GM19395 (cell line): Measurements from ENCODE around the gene YWHAG.
"Not testable (repeated sequence)": the region's sequence is repeated elsewhere in the genome, so short reads cannot be mapped to it uniquely, and the experiment has no call there.

ENCODE experiments used
- ATAC-seq: cut with Tn5 transposase; IDR thresholded peaks from one replicate; pipeline ENCODE4 v1.9.1; 2021; ENCODE audit warnings: mild to moderate bottlenecking, moderate library complexity; ENCODE audit not compliant: unreplicated experiment

The YWHAG gene

DNA sequence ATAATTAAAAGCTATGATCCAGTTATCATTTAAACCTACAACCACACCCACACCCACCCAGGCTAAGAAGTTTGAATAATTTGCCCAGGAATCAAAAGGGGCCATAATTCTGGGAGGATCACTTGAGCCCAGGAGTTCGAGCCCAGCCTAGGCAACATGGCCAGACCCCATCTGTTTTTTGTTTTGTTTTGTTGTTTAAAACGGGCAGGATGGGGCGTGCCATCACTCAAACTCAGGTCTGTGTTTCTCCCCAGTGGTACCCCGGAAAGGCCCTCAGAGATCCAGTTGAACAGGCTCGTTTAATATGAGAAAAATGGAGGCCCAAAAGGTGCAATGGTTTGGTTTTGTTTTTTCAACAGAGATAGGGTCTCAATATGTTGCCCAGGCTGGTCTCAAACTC lies 33.0 kb downstream of the YWHAG start:
- ATAC-seq = no peak

DNA sequence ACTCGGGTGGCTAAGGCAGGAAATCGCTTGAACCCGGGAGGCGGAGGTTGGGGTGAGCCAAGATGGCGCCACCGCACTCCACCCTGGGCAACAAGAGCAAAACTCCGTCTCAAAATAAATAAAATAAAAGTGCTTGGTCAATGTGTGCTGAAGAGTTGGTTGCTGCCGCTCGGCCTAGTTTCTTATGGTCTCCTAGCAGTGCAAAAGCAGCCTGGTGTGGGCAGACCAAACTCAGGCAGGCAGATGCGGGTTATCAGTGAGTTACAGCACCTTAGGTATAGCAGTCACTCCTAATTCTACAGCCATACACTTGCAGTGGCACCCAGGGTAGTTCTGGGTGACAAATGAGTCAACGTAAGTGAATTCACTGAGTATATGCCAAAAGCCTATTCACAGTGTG lies 33.7 kb downstream of the YWHAG start:
- ATAC-seq = no peak

DNA sequence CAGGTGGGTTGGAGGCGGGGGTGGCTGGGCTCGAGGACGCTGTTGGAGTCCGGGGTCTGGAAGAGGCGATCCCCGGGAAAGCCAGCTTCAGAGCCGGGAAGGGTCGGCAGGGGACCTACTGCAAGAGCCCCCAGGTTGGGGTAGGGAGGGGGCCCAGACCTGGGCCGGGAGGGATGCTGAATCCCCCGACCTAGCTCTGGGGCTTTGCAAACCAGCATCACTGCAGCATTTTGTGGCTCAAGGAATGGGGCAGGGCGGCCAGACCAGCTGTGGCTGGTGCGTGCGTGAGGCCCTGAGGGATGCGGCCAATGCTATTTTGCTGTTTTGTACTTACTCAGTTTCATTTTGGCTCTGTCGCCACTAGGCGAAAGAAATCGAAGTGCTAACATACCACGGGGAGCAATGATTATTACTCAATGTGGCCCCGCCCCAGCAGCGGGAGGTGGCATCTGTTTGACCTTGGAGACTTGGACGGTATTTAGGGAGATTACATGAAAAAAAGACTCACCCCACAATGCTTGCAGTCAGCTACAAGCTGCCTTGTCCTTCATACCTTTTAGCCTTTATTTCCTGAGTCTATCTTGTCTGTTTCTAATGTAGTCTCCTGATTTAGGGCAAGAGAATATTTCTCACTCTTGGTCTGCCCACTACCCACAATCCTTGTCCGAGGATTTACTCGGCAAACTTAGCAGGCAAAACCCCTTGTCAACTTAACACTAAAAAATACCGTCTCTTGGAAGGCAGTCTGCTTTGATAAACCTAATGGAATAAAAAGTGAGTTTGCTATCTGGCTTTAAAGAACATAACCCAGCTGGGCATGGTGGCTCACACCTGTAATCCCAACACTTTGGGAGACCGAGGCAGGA lies 40.1 kb downstream of the YWHAG start:
- ATAC-seq = peak; percentile 56

DNA sequence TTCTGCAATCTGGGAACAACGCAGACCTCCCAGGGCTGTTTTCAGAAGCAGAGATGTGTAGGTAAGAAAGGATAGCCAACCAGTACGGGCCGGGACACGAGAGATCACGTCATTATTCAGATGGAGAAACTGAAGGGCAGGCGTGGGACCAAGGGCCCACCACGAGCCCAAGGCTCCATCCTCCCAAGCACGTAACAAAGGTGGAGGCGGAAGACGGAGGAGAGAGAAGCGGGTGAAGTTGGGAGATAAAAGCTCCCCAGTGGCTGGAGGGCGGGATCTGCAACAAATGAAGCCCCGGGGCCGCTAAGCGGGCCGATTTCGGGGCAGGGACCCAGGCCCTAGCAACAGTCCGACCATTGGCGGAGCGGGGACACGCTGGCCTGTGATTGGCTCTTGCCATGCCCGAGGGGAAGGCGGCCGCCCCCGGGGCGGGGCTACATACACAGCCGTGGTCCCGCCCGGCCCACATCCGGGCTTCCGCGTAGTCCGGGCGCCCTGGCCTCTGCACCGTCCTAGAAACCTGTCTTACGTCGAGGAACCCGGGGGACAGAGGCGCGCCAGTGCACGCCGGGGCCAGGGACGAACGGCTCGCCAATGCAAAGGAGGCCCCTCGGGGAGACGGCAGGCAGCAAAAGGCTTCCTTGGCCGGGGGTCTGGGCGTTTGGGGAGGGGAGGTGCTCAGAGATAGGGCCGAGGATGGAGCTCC lies 40.9 kb downstream of the YWHAG start:
- ATAC-seq = peak; percentile 90

DNA sequence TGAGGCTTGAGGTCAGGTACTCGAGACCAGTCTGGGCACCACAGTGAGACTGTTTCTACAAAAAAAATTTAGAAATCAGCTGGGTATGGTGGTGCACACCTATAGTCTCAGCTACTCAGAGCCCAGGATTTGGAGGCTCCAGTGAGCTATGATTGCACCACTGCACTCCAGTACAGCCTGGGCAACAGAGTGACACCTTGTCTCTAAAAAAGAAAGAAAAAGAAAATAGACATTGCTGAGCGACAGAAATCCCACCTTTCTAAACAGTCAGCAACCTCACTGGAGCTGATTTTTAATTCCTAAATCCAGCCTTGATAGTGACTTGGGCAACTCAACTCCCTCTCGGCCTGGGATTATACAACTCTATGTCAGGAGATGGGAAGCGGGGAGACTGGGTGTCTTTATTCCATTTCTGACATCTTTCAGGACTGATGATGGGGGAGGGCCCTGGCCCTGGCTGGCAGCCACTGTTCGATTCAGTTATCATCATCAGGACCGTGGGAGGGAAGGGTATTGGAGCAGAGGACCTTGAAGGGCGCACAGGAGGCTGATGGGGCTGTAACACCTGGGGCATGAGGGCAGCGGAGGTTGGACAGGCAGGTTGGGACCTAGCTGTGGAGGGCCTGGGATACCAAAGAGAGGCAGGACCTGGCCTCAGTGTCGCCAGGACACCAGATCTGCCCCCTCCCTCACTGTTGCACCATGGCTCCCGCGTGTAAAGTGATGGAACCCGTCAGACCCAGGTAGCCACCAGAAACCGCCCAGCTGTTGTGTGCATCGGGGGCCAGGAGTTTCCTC lies 41.6 kb downstream of the YWHAG start:
- ATAC-seq = no peak

DNA sequence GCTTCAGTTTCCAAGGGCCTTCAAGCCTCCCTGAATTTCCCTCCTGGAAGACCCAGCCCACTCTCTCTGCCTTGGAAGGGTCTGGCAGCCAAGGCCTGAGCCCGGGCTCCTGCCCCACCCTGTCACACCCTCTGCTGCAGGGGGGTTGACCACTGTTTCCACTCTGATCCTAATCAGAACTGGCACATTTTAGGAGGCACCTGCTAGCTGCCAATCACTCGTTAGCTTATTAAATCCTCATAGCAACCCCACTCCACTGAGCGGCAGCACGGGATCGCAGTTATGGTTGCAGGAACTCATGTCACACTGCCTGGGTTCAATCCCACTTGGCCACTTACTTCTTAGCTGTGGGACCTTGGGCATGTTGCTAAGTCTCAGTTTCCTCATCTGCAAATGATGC lies 43.4 kb downstream of the YWHAG start:
- no peak for ATAC-seq

DNA sequence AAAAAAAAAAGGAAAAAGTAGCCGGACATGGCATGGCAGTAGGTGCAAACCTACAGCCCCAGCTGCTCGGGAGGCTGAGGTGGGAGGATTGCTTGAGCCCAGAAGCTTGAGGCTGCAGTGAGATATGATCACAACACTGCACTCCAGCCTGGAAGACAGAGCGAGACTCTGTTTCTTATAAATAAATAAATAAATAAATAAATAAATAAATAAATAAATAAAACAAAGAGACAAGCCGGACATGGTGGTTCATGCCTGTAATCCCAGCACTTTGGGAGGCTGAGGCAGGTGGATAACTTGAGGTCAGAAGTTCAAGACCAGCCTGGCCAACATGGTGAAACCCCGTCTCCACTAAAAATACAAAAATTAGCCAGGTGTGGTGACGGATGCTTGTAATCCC lies 44.1 kb downstream of the YWHAG start:
- not testable (repeated sequence) for ATAC-seq

DNA sequence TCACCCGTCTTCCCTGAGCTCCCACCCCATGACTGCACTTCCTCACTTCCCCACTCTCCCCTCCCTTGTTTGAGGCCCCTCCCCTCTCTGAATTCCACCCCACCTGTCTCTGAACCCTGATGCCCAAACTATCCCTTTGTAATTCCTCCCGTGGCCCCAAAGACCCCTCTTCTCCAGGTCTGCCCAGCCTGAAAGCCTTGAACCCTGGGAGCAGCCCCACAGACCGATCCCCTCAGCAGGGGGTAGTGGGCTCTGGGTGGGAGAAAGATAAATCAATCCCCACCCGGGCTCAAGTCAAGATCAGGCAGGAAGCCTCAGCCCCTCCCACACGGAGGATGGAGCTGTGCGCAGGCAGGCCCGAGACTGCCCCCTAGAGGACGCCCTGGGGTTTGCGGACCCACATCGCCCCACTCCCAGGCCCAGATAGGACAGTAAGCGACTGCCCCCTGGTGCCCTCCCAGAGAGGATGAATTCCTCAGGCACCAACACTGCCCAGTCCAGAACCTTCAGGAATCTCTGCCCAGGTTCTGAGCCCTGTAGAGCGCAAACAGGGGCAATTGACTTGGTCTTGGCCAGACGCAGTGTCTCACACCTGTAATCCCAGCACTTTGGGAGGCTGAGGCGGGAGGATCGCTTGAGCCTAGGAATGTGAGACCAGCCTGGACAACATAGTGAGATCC lies 44.6 kb downstream of the YWHAG start:
- peak; percentile 29 for ATAC-seq

DNA sequence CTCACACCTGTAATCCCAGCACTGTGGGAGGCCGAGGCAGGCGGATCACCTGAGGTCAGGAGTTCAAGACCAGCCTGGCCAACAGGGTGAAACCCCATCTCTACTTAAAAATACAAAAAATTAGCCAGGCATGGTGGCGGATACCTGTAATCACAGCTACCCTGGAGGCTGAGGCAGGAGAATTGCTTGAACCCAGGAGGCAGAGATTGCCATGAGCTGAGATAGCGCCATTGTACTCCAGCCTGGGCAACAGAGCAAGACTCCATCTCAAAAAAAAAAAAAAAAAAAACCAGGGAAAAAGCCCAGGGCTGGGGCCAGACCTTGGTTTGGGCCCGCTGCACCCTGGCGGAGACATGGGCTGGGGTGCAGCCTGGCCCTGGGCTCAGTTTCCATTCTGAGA lies 47.0 kb downstream of the YWHAG start:
- not testable (repeated sequence) for ATAC-seq

DNA sequence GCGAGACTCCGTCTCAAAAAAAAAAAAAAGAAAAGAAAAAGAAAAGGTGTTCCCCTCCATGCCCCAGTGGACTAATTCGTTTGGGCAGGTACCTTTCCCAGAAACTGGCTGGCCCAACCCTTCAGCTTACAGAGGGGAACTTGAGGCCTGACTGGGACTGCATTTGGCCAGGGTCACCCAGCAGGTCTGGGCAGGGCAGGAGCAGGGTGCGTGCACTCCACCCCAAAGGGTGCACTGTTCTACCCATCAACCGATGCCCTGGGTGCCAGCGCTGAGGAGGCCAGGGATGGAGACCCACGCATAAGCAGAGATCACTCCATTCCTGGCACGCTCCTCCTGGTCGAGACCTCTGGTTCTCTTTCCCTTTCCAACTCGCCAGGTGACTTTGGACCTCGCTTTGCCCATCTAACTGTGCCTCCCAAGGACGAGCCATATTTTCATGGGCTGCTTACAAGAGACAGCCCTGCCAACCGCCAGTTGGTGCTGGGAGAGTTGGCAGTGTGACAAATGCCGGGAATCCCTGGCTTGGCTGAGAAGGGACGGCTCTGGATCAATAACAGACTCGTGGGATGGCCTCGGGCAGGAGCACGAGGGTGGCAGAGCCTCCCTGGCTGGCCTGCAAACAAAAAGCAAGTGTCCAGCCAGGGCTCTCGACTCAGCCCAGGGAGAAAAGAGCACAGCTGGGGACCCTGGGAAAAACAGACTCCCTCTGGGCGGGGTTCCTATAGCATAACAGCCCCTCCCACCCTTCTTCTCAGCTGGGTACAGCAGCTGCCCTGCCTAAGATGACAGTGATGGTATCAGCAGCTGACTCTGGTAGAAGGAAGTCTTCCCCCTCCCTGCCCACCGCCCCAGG lies 48.5 kb downstream of the YWHAG start:
- no peak for ATAC-seq

DNA sequence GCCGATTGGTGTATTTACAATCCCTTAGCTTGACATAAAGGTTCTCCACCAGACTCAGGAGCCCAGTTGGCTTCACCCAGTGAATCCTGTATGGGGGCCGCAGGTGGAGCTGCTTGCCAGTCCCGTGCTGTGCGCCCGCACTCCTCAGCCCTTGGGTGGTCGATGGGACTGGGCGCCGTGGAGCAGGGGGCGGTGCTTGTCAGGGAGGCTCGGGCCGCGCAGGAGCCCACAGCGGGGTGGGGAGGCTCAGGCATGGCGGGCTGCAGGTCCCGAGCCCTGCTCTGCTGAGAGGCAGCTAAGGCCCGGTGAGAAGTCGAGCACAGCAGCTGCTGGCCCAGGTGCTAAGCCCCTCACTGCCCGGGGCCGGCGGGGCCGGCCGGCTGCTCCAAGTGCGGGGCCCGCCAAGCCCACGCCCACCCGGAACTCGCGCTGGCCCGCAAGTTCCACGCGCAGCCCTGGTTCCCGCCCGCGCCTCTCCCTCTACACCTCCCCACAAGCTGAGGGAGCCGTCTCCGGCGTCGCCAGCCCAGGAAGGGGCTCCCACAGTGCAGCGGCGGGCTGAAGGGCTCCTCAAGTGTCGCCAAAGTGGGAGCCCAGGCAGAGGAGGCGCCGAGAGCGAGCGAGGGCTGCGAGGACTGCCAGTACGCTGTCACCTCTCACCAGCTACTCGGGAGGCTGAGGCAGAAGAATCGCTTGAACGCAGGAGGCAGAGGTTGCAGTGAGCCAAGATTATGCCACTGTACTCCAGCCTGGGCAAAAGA lies 49.3 kb downstream of the YWHAG start:
- not testable (repeated sequence) for ATAC-seq

DNA sequence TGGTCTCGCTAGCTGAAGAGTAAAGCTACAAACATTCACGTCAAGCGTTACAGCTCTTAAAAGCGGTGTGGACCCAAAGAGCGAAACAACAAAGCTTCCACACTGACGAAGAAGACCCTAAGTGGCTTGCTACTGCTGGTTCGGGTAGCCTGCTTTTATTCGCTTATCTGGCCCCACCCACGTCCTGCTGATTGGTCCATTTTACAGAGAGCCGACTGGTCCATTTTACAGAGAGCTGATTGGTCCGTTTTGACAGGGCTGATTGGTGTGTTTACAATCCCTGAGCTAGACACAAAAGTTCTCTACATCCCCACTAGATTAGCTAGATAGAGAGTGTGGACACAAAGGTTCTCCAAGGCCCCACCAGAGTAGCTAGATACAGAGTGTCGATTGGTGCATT lies 49.9 kb downstream of the YWHAG start:
- not testable (repeated sequence) for ATAC-seq

DNA sequence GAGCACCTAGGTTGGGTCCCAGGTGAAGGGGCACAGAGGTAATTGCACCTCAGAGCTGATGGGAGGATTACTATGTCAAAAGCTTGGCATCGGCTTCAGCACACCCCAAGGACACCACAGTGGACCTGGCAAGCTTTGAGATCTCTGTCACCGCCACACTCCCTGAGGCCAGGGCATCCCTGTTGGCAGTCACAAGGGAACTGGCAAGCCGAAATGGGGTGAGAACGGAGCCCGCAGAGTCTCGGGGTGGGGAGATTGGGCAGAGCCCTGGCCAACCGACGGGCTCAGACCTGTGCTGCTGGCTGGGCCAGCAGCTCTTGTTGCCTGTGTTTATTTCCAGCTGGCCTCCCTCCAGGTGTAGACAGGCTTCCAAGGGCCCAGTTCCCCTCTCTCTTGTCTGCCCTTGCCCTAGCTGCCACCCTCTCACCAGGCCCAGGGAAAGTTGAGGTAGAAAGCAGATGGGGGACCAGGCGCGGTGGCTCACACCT lies 53.9 kb downstream of the YWHAG start:
- no peak for ATAC-seq

DNA sequence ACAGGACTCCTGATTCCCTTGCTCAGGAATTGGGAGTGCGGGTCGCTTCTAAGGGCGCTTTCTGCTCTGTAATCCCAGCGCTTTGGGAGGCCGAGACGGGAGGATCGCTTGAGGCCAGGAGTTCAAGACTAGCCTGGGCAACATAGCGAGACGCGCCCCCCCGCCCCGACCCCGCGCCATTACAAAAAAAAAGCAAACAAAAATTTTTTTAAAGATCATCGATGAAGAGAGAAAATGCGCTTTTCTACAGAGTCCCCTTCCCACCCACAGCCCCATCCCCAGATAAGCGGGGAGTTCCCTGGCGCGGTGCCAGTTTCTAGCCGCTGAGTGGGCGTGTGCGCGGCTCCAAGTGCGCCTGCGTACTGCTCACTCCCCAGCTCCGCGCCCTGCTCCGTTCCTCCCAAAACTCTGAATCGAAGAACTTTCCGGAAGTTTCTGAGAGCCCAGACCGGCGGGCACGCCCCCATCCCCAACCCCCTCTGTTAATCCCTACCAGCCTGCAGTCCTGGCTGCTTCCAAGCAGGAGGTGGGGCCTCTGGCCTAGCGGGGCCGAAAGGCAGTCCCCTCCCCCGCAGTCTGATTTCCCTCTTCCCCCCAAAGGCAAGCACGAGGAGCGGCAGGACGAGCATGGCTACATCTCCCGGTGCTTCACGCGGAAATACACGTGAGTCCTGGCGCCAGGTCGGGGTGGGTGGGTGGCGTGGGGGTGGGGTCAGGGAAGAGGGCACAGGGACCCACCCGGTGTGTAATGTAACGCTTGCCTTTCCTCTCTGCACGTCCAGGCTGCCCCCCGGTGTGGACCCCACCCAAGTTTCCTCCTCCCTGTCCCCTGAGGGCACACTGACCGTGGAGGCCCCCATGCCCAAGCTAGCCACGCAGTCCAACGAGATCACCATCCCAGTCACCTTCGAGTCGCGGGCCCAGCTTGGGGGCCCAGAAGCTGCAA lies 55.3 kb downstream of the YWHAG start:
- no peak for ATAC-seq

DNA sequence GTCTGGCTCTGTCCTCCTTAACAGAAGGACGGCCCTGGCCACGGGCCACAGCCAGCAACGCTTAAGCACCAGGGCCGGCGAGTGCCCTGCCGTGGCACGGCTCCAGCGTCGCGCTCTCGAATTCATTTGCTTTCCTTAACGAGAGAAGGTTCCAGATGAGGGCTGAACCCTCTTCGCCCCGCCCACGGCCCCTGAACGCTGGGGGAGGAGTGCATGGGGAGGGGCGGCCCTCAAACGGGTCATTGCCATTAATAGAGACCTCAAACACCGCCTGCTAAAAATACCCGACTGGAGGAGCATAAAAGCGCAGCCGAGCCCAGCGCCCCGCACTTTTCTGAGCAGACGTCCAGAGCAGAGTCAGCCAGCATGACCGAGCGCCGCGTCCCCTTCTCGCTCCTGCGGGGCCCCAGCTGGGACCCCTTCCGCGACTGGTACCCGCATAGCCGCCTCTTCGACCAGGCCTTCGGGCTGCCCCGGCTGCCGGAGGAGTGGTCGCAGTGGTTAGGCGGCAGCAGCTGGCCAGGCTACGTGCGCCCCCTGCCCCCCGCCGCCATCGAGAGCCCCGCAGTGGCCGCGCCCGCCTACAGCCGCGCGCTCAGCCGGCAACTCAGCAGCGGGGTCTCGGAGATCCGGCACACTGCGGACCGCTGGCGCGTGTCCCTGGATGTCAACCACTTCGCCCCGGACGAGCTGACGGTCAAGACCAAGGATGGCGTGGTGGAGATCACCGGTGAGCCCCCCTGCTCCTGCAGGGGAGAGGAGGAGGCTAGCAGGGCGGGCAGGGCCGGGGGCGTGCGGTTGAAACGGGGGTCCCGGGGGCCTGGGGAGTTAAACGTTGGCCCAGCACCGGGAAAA lies 56.2 kb downstream of the YWHAG start, which contains the start of gene HSPB1:
Gene HSPB1, plus strand, starts transcription at position 327 of the 855 bp plus-strand sequence. Its CDS starts 40 bp downstream, at position 367.
- ATAC-seq = peak; percentile 67

DNA sequence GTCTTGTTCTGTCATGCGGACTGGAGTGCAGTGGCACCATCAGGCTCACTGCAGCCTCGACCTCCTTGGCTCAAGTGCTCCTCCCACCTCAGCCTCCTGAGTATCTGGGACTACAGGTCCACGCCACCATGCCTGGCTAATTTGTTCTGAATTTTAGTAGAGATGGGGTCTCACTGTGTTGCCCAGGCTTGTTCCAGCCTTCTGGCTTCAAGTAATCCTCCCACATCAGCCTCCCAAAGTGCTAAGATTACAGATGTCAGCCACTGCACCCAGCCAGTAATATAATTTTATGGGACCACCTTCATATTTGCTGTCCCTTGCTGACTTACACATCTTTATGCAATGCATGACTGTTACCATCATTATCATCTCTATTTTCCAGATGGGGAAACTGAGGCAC lies 57.8 kb downstream of the YWHAG start:
- no peak for ATAC-seq

DNA sequence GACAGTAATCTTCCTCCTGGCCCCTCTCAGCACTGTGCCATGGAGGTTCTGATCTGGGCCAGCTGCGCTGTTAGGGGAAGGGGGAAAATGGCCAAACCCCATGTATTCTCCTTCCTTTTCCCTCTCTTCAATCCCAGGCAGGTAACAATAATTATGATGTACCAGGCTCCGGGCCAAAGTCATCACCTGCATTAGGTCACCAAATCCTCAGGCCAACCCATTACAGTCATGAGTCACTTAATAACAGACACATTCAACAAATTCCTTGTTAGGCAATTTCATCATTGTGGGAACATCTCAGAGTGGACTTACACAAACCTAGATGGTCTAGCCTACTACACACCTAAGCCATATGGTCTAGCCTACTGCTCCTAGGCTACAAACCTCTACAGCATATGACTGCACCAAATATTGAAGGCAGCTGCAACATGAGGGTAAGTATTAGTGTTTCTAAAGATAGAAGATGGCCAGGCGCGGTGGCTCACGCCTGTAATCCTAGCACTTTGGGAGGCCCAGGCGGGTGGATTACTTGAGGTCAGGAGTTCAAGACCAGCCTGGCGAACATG lies 58.5 kb downstream of the YWHAG start:
- no peak for ATAC-seq
